Activated T-cell treated with anti-CD3 and anti-CD28 coated beads for 1 hour (primary cell): Measurements from ENCODE around the gene UBE3A.
A peak's percentile ranks its signal among the peaks of the same experiment; 100 is the strongest.
"Not testable (repeated sequence)": the region's sequence is repeated elsewhere in the genome, so short reads cannot be mapped to it uniquely, and the experiment has no call there.

Experiments
- DNase-seq: peaks from one replicate; pipeline ENCODE4 v3.0.0-alpha.2; 2020; ENCODE audit warnings: low read depth

Gene UBE3A

GRCh38 chr15:25437777-25438600 is 835 bp downstream of the UBE3A start:
- DNase-seq: peak; percentile 29

DNA sequence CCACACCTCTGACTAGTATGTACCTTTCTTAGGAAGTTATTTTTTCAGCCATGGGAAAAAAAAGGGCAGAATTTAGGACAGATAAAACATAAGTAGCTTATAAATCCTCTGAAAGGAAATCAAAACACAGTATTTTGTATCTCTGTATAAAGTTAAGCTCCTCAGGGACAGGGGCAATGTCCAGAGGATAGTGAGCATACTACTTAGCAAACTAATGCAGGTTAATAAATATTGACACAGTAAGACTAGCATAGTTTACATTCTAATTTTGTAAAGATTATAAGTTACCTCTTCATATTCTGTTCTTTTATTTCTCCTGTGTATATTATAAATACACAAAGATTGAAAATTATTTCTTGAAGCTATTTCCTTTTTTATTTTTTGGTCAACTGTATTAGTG is 2.1 kb downstream of the UBE3A start:
- no peak for DNase-seq

DNA sequence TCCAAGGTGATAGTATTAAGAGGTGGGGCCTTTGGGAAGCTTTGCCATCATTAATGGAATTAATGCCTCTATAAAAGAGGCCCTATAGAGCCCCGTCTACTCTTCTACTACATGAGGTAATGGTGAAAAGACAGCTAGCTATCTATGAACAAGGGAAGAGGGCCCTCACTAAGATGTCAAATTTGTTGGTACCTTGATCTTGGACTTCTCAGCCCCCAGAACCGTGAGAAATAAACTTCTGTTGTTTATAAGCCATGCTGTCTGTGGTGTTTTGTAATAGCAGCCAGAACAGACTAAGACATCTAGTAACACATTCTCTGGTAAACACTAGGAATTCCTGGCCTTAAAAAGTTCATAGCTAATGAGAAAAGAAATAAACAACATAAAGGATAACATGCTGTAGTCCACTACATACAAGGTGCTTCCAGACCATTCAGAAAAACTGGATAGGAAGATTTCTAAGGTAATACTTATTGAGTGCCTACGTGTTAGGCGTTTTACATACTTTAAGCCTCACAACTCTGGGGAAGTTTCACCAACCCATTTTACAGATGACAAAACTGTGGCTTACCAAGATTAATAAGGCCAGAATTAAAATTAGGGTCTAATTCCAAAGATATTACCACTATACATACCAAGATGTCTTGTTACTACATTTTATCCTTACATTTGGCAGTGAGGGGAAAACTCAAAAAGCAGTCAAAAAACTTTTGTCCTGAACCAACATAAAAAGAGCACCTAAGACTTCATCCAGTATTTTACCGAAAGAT is 3.2 kb downstream of the UBE3A start:
- DNase-seq: no peak

DNA sequence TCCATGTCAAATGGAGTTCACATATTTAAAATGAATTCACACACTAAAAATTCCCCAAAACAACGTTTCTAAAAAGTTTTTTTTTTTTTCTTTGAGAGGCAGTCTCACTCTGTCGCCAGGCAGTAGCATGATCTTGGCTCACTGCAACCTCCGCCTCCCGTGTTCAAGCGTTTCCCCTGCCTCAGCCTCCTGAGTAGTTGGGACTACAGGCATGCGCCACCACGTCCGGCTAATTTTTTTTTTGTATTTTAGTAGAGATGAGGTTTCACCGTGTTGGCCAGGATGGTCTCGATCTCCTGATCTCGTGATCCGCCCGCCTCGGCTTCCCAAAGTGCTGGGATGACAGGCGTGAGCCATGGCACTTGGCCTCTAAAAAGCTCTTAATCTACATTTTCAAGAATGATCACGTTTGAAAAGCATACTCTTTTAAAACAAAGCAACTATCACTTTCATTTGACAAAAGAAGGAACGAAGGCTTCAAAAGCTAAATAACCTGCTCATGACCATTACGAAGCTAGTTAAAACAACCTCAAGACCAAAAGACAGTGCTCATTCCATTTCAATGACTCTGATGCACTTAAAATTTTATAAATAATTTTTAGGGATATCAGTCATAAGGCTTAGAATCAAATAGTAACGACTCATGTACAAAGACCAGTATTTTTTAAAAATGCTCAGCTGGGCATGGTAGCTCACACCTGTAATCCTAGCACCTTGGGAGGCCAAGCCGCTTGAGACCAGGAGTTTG is 5.5 kb downstream of the UBE3A start:
- DNase-seq: no peak

DNA sequence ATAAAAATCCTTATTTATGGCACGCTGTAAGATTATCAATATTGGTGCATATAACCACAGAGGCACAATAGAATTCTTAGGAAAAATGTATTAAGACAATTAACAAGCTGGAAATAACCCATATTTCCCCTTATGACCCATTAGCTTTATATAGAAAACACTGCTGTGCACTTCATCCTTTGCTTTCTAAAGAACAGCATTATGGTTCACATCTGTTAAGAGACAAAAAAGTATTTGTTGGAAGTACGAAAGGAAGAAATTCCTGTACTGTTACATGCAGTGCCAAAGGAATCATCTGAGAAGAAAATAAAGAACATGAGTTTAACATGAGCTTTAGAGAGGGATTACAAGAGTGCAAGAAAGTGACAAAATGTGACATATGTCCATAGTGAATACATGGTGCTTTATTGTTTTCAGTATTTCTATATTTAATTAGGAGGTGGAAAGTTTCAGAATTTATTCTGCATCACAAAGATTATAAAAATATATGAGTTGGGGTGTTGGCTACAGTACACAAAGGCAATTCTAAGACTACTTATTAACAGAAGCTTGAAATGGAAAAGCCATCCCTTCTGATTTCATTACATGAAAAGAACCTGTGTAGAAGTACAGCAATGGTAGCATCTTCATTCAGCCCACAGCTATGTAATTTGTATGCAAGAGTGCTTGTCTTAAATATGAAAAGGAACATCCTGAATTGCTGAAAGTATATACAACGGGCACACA is 6.8 kb downstream of the UBE3A start:
- DNase-seq: no peak

GRCh38 chr15:25427861-25428260 is 11.0 kb downstream of the UBE3A start:
- DNase-seq: no peak

DNA sequence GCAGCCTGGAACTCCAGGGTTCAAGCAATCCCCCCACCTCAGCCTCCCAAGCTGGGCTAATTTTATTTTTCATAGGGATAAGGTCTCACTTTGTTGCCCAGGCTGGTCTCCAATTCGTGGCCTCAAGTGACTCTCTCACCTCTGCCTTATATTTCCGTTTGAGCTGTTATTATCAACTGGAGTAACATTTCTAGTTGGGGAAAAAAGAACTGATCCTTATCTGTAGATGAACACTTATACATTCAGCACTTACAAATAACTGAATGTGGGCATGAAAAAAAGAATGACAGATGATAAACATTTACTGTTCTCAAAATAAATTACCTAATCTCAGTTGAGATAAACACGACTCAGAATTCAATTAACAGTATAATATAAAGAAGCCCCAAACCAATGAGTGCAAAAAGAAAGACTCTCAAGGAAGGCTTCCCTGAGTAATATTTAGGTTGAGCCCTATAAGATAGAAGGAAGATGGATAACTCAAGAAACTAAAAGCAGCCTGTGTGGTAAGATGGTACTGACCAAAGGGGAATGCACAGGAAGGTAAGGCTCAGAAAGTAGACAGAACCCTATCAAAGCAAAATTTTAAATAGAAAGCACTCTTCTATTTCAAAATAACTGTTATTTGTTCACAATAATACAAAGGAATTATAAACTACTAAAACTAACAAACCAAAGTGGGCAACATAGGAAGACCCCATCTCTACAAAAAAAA is 11.8 kb downstream of the UBE3A start:
- no peak for DNase-seq

- DNase-seq: no peak
Observed at GRCh38 chr15:25424073-25424472, 14.8 kb downstream of the UBE3A start.

GRCh38 chr15:25422021-25422420 is 16.8 kb downstream of the UBE3A start:
- DNase-seq: no peak

GRCh38 chr15:25418202-25418601 is 20.6 kb downstream of the UBE3A start:
- DNase-seq: no peak

DNA sequence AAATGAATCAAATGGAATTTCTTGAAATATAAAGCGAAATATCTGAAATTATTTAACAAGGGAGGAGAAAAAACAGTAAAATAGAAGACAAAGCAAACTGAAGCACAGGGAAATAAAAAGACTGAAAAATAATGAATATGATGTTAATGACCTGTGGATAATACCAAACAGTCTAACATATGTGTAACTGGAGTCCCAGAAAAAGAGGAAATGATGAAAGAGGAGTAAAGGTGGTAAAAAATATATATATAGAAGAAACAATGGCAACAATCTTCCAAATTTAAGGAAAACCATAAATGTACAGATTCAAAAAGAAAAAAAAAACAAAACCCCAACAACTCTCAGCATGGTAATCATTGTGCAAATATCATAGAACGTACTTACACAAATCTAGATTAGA is 21.2 kb downstream of the UBE3A start:
- no peak for DNase-seq

GRCh38 chr15:25416693-25417092 is 22.1 kb downstream of the UBE3A start:
- DNase-seq: no peak

- no peak for DNase-seq
Observed at GRCh38 chr15:25415707-25416106, 23.1 kb downstream of the UBE3A start.

DNA sequence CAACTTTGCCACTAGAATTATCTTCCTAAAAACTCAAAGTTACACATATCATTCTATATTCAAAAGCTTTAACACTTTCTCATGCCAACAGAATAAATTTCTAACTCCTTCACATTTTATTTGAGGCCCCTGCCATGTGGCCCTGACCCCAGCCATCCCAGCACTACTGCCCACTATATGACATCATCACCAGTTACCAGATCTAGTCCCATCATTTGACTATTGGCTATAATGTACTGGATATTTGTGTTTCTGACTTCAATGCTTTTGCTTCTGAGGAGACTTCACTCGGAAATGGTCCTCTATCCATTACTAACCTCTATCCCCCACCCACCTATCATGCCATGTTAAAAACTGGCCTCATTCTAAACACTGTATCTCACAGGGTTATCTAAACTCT is 23.6 kb downstream of the UBE3A start:
- DNase-seq: no peak

GRCh38 chr15:25410649-25411048 is 28.2 kb downstream of the UBE3A start:
- DNase-seq: no peak

DNA sequence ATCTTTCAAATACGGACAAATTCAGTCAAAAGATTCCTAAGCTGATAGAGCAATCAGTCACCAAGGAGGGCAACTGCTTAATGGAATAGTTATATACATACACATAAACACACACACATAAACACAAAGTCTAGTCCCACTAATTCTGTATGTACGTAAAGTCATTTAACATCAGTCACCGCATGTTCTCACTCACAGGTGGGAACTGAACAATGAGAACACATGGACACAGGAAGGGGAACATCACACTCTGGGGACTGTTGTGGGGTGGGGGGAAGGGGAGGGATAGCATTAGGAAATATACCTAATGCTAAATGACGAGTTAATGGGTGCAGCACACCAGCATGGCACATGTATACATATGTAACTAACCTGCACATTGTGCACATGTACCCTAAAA is 29.1 kb downstream of the UBE3A start:
- DNase-seq: not testable (repeated sequence)

DNA sequence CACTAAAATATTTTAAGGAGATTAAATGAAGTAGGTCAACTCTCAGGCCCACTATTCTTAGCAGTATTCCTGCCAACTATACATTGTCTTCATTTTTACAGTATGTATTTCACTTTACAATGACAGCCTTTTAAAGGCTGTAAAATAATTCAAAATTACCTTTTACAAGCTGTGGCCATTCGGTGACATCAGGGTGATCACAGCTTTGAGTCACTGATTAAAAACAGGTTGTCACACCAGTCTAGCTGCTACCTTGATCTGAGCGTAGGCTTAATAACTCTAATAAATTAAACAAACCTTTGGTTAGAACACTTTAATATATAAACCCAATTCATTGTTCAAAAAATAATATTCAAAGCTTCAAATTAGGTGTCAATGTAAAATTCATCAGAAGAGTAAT is 29.9 kb downstream of the UBE3A start:
- DNase-seq: no peak

GRCh38 chr15:25408428-25408827 is 30.4 kb downstream of the UBE3A start:
- DNase-seq: no peak

GRCh38 chr15:25407950-25408349 is 30.9 kb downstream of the UBE3A start:
- DNase-seq: no peak

GRCh38 chr15:25406846-25407245 is 32.0 kb downstream of the UBE3A start:
- DNase-seq: no peak

GRCh38 chr15:25406261-25406660 is 32.6 kb downstream of the UBE3A start:
- DNase-seq: no peak
